Medulla oblongata (tissue), 1 donor: Measurements from ENCODE around the gene SLC10A7.
A peak's percentile ranks its signal among the peaks of the same experiment; 100 is the strongest.

ENCODE experiments used
- DNase-seq: peaks from one replicate; pipeline ENCODE4 v3.0.0-alpha.2; 2015; ENCODE audit errors: extremely low spot score

The SLC10A7 gene

GRCh38 chr4:146311238-146311970, 210.3 kb downstream of the SLC10A7 start:
- DNase-seq: no peak

- no peak for DNase-seq
Measured at GRCh38 chr4:146310319-146311021, 211.3 kb downstream of the SLC10A7 start.

DNA sequence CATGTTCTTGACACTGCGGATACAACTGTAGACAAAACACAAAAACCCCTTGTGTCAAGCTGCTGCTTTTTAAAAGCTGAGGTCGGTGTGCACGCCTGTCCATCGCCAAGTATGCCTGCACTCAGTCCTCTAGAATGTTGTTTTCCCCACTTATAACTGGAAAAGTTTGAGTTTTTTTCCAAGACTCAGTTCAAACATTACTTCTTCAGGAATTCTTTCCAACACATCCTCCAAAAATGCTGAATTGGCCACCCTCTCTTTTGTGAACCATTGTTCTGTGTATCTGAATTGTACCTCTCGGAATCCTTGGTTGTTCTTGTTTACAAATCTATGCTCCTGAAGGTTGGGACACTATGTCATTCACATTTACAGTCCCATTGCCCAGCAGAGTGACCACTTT, 212.8 kb downstream of the SLC10A7 start:
- DNase-seq: no peak

GRCh38 chr4:146302822-146303221, 218.9 kb downstream of the SLC10A7 start:
- DNase-seq: no peak

DNA sequence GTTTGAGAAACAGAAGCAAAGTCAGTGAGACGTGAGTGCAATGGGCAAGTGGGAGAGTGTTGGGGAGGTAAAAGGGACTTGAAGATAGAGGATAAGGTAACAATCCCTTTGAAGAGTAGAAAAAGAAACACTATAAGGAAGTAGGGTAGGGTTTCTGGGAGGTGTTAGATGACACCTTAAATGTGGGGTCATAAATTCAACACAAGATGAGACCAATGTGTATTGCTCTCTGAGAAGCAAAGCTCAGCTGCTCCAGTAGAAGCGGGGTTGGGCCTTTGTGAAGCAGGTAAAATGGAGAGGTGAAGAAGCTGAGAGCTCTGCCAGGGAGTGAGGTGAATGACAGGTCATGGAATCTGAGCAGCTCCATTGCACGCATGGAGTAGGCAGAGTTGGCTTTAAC, 222.1 kb downstream of the SLC10A7 start:
- DNase-seq: no peak

- no peak for DNase-seq
Measured at GRCh38 chr4:146294776-146295175, 227.0 kb downstream of the SLC10A7 start.

GRCh38 chr4:146292508-146292907, 229.2 kb downstream of the SLC10A7 start:
- no peak for DNase-seq

DNA sequence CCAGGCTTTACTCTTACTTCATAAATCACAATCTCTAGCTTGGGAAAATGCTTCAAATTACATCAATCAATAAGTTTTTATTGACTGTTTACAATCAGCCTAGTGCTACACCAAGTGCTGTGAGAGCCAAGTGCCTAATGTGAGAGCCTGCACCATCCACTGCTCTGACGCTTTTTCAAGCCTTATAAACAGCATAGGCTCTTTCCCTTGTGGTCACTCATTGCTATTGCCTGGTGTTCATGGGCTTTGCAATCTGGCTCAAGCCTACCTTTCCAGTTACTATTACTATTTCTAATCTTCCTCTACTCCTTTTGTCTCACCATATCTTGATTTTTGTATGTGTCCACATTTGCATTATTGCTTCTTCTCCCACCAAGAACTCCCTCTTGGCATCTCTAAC, 230.4 kb downstream of the SLC10A7 start:
- no peak for DNase-seq

DNA sequence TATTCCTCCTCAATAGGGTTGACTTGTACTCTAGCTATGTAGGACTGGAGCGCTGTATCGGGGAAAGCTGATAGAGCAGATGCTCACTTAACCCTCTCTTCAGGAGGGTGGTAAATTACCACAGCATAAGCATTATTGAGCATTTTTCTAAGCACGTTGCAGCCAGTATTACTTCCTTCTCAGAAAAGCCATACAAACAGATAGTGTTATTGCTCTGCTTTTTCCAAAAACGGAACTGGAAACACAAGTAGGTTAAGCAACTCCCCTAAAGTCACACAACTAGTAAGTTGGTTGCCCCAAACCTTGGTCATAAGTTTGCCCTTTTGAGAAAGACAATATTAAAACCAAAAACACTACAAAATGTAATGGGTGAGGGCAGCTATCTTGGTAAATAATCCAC, 233.5 kb downstream of the SLC10A7 start:
- DNase-seq: no peak

- DNase-seq: no peak
Measured at GRCh38 chr4:146285037-146285436, 236.7 kb downstream of the SLC10A7 start.

GRCh38 chr4:146283758-146284651, 237.7 kb downstream of the SLC10A7 start:
- DNase-seq: no peak

- DNase-seq: no peak
Measured at GRCh38 chr4:146282657-146283056, 239.1 kb downstream of the SLC10A7 start.

- no peak for DNase-seq
Measured at GRCh38 chr4:146278986-146279385, 242.8 kb downstream of the SLC10A7 start.

DNA sequence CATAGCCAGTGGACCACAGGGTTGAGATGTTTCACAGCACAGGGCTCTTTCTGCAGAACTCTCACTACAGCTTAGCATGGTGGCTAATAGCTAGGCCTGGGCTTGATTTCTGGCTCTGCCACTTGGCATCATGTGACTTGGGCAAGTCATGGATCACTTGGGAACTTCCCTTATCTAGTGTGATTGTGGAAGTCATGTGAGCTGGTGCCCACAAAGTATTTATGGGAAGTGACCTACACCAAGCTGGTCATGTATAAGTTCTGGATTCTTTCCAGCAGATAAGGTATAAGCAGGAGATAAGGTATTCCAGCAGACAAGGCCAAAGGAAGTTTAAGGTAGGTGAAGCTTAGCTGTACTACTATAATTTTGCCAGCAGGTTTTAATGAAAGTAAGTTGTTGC, 246.4 kb downstream of the SLC10A7 start:
- DNase-seq: no peak

DNA sequence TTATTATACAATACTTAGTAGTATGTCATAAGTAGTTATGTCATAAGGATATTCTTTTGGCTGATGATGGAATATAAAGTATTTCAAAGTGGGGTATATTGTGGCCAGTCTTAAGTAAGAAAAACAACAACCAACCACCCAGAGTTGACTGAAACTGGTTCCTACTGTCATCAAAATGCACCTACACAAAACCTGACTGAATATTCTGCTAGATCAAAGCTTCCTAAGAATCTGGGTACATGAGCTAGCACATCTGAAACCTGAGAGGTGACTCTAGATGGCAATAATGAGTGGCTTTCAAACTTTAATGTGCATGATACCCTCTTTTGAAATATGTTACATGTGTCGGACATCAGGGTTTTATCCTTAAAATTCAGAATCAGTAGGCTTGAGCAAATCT, 247.0 kb downstream of the SLC10A7 start:
- DNase-seq: no peak

DNA sequence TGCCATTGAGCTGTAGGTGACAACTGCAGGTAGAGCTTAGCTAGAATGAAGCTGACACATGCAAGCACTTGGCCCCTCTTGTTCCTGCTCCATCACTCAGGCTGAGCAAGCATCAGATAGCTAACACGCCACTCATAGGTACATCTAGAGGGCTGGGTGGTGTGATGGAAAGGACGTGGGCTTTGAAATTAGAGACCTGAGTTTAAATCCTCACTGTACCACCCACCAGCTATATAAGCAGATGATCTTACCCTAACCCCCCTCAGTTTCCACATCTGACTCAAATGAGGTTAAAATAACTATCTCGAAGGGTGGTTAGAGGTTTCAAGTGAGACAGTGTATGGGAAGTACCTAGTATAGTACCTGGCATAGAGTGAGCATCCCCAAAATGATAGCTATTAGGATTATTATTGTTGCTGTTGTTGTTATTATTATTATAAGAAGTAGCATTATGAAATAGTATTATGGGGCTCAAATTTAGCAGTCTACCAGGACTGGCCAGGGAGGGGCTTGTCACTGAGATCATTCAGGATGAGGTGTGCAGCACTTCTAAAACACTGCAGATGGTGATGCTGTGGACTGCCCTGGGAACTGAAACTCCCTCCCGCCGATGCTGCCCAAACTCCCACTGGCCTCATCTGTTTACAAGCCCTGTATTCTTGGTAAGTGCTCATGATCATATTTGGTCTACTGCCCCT, 248.4 kb downstream of the SLC10A7 start:
- no peak for DNase-seq

DNA sequence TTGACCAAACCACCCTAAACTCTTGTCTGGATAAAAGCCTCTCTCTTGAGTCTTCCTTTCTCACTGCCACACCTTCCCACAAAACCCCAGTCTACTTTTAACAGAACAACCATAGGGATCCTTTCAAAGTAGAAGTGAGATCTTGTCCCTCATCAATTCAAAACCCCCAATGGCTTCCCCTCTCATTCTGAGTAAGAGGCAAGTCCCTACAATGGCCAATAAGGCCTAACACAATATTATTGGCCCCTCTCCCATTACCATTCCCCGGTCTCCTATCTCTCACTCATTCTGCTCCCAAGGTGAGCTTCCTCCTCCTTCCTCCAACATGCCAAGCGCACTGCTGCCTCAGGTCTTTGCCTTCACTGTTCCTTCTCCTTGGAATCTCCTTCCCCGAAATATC, 250.3 kb downstream of the SLC10A7 start:
- no peak for DNase-seq

DNA sequence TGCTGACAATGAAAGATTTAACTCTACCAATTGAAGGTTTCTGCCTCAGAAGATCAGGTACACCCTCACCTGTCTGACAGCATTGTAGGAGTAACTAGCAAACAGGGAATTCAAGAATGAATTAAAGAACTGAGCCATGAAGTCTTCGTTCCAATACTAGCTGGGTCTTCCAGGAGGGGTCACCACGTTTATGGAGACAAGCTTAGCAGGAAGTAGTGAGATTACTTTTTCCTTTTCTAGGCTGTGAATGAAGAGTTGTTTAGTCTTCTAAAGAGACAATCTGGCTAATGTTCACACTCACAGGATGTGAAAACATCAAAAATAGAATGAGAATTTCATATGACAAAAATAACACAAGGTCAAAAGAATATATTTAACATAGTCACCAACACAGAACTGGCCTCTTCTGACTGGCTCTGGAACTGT, 252.5 kb downstream of the SLC10A7 start:
- no peak for DNase-seq

GRCh38 chr4:146267826-146268225, 253.9 kb downstream of the SLC10A7 start:
- no peak for DNase-seq

GRCh38 chr4:146265950-146266490, 255.7 kb downstream of the SLC10A7 start:
- DNase-seq: peak; percentile 46

DNA sequence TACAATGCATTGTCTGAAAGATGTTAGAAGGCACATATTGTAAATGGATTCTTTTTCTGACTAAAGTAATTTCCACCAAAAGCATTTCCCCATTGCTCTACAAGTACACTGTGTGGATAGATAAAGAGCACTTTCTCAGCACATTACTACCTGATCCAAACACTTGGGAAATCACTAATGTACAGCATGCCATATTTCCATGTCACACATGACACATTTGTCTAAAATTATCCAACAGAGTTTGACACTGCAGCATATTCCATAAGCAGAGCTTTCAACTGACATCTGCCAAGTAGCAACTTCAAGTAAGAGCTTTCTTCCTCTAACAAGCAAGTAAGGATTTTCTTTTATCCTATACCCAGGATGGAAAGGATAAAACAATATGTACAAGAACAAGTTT, 257.9 kb downstream of the SLC10A7 start:
- no peak for DNase-seq

GRCh38 chr4:146261041-146261440, 260.7 kb downstream of the SLC10A7 start:
- no peak for DNase-seq
